ENCODE measurements around the gene KIF24.
A peak's percentile ranks its signal among the peaks of the same experiment; 100 is the strongest.
"Not testable (repeated sequence)": the region's sequence is repeated elsewhere in the genome, so short reads cannot be mapped to it uniquely, and the experiment has no call there.

Gene KIF24, protein sequence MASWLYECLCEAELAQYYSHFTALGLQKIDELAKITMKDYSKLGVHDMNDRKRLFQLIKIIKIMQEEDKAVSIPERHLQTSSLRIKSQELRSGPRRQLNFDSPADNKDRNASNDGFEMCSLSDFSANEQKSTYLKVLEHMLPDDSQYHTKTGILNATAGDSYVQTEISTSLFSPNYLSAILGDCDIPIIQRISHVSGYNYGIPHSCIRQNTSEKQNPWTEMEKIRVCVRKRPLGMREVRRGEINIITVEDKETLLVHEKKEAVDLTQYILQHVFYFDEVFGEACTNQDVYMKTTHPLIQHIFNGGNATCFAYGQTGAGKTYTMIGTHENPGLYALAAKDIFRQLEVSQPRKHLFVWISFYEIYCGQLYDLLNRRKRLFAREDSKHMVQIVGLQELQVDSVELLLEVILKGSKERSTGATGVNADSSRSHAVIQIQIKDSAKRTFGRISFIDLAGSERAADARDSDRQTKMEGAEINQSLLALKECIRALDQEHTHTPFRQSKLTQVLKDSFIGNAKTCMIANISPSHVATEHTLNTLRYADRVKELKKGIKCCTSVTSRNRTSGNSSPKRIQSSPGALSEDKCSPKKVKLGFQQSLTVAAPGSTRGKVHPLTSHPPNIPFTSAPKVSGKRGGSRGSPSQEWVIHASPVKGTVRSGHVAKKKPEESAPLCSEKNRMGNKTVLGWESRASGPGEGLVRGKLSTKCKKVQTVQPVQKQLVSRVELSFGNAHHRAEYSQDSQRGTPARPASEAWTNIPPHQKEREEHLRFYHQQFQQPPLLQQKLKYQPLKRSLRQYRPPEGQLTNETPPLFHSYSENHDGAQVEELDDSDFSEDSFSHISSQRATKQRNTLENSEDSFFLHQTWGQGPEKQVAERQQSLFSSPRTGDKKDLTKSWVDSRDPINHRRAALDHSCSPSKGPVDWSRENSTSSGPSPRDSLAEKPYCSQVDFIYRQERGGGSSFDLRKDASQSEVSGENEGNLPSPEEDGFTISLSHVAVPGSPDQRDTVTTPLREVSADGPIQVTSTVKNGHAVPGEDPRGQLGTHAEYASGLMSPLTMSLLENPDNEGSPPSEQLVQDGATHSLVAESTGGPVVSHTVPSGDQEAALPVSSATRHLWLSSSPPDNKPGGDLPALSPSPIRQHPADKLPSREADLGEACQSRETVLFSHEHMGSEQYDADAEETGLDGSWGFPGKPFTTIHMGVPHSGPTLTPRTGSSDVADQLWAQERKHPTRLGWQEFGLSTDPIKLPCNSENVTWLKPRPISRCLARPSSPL (N-terminal part only)

DNA sequence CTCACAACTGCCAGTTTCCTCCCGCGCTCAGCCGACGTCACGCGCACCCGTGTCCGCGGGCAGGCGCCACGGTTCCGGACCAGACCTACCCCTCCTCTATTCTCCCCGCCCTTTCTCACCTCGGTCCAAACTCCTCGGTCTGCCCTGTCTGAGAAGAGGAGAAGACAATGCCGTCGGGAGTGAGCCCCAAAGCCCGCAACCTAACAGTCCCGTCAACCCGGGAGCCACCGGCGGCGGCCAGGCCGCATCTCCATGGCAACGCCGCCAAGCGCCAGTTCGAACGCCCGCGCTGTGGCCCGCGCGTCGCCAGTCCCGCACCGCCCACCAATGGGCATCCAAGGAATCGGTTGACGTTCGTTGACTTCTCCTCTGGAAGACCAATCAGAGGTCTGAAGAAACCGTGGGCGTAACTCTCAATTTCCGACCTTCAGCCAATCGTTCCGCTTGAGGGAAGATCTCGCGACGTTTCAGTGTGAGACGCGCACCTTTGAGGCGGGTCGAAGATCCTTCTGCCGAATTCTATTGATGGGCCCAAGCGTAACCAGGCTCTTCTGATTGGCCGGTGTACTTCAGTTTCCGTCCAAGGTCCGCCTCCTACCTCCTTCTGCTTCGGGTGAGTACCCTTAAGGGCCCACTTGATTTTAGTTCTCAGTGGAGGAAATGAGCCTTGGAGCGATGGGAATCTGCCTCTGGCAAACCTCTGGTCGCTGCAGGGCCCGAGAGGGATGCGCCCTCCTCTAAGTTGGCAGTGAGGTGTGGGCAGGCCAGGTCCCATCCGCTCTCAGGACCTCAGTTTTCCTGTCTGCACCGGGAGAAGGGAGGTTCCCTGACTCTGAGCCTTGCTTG lies at the start of gene KIF24, which contains the start of gene NUDT2:
Gene KIF24 (minus strand): TSS at position 282 of the 846 bp plus-strand sequence. CDS start 17,922 bp downstream, outside the sequence.
Gene NUDT2 (plus strand): TSS at position 583 of the 846 bp plus-strand sequence. CDS start 9,471 bp downstream, outside the sequence.
- peak; percentile 99 for DNase-seq (ENCODE audit: low spot score)

DNA sequence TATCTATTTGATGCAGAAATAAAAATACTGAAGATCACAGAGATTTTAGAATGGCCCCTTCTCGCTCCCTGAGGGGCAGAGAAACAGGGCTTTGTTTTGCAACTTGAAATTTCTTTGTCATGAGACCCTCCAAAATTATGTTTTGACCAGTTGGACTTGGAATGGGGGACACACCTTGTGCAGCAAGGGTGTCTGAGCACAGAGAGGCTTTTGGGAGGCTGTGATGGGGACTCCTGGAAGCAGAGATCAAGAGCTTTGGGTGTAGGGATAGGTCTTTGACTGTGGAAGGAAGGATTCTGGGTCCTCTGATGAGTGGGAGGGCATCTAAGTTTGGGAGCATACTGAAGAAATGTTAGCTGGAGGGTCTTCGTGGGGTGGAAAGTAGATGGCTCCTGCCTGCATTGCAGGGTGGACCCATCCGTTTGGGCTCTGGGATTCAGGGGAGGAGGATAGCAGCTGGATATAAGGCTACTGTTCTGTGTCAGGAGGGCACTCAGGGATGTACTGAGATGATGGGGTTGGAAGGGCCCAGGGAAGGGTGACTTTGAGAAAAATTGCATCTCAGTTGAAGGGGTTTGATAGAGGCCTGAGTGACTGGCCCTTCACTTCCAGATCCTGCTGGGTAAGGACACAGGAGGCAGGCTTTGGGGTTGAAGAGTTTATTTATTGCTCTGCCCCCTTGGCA lies 49.5 kb upstream of the KIF24 start:
- DNase-seq (ENCODE audit: low spot score), result no peak

DNA sequence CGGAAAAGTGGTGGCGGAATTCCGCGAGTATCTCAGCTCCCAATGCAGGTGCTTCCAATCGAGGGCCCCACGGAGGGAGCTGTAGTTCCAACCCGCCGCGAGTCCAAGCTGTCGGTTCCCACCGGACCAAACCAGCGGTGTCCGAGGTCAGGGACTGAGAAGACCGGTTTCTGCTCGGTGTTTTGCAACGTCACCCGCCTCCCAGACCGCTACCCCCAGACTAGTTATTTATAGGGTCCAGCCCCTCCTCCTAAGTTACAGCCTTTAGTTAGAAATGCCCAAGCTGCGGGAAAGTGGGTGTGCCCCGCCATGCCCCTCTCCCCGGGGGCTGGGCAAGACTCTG lies 48.3 kb upstream of the KIF24 start:
- no peak for DNase-seq (ENCODE audit: low spot score)

DNA sequence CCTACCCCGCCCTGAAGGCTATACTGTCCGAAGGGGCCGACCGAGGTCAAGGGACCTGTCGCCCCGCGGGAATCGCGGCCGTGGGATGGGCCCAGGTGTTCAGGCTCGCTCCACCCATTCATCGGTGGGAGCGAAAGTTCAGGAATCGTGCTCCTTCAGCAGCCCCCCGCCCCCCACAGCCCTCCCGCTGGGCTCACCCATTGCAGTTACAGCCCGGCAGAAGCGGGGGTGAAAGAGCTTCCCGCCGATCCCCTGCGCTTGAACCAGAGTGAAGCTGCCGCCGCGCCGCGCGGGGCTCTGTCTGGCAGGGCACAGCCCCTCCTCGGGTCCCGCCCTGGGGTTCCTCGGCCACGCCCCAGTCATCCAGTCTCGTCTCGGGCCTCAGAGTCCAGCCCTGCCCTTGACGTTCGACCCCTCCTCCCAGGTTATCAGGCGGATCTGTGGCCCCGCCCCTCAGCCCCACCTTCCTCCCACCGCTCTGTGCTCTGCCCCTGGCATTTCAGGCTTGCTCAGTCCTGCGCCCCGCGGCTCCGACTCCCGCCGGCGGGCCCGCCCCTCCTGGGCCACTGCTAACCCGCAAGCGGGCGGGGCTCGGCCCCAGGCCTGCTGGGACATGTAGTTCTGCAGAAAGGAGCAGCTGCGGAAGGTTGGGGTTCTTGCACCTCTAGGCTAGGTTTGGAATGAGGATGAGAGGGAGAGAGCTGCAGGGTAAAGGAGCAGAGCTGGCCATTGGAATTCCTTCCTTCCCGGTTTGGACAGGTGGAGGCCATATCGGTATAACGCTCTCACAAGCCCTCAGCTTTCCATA lies 47.7 kb upstream of the KIF24 start, which contains the start of gene MYORG:
Gene MYORG (minus strand): TSS at position 303 of the 808 bp plus-strand sequence. CDS start 3,955 bp downstream, outside the sequence.
- DNase-seq (ENCODE audit: low spot score), result peak; percentile 95

DNA sequence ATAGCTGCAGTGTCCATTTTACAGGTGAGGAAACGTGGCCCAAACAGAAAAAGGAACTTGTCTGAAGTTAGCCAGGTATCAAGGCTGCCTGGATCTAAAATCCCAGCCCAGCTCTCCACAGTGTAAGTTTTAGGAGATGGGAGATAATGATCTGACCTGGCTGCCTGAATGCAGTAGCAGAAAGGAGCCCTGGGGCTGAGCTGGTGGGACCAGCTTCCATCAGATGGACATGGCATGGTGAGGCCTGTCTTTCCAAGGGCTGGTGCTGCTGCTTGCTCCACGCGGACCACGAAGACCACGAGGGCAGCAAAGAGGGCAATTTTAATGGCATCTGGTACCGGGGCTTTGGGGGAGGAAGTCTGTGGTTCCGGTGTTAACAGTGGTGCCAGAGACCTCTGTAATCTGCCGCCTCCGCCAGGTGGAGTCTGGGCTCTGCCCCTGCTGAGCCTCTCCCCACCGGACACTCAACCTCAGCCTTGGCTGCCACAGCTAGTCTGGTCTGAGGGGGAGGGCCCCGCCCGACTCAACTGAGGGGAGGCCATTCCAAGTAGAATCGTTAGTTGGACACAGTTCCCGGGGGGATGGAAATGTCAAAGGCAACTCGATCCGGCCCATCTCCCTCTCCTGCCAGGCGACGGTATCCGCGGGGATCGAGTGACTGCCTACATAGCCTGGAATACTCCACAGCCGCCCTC lies 47.0 kb upstream of the KIF24 start:
- peak; percentile 52 for DNase-seq (ENCODE audit: low spot score)

DNA sequence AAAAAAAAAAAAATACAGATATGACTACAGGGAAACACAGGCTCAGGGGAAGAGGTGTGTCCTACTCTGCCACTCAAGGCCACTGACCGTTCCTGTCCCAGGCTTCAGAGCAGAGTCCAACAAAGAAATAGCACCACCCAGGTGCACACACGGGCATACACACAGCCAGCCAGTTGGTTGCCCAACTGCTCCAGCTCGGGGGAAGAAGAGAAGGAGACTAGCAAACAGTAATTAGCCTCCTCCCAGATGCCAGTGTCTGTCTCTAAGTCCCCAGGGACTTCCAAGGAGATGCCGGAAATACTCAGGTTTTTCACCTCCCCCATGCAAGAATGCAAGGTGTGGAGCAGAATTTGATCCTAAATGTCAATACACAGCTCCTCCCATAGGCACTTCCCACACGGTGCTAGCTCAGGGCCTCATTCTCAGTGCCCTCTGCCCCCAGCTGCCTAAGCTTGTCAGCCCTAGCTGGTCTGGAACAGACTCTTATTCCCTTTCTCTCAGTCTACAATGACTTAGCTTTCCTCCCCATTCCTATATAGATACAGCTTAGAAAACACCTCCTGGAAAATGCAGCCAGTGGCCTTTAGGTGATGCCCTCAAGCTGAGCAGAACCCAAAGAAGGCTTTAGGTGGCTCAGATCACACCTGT lies 46.0 kb upstream of the KIF24 start:
- no peak for DNase-seq (ENCODE audit: low spot score)

DNA sequence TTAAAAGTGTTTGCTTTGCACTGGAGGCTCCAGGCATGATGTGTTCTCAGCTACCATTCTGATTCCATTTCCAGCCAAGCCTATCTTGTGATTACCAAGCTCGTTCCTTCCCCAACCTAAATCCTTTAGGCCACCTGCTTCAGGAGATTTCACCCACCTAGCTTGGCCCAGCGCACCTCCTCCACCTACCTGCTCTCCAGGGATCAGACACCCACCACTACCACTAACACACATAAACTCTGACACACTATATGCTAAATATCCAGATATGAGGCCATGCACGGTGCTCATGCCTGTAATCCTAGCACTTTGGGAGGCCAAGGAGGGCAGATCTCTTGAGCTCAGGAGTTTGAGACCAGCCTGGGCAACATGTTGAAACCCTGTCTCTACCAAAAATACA lies 45.3 kb upstream of the KIF24 start:
- DNase-seq (ENCODE audit: low spot score), result no peak

DNA sequence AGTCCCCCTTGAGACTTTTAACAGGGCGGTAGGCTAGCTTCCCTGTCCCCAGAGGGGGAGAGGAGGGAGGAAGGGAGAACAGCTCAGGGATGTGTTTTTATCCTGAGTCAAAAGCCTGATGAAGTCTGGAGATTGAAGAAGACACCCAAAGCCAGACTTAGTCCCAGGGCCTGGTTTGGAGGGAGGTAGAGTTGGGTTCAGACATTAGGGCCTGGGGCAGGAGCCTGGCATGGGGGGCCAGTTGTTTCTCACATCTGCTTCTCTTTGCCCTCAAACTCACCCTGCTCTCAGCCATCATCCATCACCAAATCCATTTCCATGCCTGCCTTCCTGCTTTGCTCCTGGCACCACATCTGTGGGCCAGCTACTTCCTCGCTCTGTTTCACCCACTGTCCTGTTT lies 44.7 kb upstream of the KIF24 start:
- no peak for DNase-seq (ENCODE audit: low spot score)

DNA sequence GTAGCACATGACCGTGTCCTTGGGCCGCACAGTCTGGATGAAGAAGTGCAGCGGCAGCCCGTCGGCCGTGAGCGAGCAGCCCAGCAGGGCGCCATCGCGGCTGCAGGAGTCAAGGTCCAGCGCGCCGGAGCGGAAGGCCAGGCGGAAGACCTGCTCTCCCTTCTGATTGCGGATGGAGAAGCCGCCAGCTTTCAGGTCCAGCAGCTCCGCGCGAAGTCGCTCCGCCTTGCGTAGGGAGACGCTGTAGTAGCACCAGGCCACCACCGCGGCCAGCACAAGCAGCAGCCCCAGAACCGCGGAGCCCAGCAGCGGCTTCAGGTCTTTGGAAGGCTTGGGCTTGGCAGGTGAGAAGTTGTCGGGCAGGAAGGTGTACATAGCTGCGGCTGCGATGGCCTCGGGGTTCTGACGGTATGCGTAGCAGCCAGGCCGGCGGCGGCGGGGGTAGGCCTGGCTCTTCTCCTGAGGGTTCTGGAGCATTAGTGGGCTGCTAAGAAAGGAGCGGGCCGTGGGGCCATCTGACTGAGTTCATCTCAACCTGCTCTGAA lies 43.5 kb upstream of the KIF24 start:
- no peak for DNase-seq (ENCODE audit: low spot score)

DNA sequence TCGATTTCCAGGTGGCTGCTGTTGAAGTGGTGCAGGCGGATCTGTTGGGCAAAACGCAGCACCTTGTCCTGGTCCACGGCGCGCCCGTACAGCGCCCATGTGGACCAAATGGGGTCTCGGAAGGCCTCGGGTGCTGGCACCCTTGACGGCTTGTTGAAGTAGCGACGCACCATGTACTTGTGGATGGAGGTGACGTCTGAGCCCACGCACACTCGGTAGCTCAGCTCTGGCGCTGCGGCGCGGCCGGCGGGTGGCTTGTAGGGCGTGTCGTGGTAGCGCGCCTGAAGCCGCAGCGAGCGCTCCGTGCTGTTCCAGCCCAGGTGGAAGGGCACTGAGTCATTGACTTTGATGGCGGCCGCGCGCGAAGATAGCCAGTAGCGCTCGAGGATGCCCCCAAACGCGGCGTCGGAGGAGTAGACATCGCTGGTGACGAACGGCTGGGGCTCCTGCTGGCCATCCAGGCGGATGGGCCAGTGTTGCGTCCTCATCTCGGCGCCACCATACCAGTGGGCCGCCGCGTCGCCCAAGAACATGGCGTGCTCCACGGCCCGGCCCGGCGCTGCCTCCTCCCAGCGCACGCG lies 42.9 kb upstream of the KIF24 start:
- DNase-seq (ENCODE audit: low spot score), result no peak

DNA sequence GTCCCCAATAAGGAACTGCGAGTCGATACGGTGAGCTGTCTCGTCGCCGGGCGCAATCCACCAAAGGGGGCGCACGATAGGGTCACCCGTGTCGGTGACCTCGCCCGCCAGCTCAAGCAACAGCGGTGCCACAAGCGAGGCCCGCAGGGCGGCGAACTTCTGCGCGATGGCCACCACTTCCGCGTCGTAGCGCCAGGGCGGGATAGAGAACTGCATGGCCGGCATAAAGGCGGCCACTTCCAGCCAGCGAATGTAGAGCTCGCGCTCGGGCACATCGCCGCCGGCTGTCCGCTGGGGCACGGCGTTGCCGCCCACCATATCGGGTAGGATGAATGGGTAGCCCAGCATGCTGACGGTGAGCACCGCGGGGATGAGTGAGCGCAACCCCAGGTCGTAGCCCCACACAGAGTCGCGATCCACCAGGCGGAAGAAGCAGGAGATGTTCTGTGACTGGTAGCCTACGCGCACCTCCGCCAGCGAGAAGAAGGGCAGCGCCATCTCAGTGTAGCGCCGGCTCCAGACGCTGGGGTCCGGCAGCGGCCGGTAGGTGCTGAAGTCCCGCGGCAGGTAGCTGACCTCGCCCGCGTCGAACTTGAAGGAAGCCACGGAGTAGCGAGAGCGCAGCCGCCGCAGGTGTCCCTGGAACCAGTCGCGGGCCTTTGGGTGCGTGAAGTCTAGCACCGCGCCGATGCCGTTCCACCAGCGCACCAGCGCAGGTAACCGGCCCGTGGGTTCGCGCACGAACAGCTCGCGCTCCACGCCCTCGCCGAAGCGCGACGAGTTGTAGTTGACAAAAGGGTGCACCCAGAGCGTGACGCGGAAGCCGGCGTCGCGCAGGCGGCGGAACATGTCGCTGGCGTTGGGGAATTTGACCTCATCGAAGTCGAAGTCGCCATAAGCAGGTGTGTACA lies 42.2 kb upstream of the KIF24 start:
- DNase-seq (ENCODE audit: low spot score), result no peak

DNA sequence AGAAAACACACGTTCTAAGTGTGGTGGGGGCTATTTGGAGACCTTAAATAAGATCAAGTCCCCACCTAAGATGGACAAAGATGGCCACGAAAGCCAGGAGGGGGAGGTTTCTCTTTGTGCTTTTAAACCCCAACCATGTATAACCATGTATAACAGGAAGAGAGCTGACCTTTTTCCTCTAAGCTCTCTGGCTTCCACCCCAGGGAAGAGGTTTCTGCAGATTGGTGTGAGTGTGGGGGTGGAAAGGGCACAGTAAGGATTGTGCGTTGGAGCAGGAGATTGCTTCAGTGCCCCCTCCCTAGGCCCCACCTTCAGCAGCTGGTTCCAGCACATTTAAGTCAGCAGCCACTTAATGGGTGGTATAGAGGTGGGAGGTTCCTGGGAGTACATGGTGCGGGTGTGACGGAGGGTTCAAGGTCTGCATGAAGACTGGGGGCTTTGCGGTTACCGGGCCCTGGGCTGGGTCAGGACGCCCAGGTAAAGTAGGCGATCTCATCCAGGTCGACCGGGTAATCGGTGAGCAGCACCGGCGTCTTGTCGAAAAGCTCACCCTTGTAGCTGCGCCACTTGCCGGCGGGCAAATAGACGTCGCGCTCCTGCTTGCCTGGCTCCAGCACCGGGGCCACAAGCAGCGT lies 41.4 kb upstream of the KIF24 start:
- DNase-seq (ENCODE audit: low spot score), result no peak

DNA sequence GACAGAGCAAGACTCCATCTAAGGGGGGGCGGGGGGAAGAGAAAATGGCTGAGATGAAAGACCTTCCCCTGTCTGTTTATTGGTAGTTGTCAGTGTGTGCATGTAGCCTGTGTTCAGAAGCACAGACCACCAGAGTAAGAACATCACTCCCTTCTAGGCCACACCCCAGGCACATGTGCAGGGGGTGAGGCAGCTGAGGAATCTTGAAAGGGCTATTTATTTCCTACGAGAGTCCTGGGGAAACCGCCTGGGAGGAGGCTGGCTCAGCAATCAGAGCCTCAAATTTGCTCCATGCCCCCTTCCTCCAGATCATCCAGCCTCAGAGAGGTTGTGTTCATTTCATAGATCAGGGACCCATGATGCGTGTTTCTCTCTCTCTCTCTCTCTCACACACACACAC lies 40.6 kb upstream of the KIF24 start:
- no peak for DNase-seq (ENCODE audit: low spot score)

DNA sequence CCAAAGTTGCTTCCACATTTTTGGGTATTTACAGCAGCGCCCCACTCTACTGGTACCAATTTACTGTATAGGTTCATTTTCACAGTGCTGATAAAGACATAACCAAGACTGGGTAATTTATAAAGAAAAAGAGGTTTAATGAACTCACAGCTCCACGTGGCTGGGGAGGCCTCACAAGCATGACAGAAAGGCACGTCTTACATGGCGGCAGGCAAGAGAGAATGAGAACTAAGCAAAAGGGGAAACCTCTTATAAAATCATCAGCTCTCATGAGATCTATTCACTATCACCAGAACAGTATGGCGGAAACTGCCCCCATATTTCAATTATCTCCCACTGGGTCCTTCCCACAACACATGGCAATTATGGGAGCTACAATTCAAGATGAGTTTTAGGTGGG lies 39.7 kb upstream of the KIF24 start:
- DNase-seq (ENCODE audit: low spot score), result not testable (repeated sequence)

DNA sequence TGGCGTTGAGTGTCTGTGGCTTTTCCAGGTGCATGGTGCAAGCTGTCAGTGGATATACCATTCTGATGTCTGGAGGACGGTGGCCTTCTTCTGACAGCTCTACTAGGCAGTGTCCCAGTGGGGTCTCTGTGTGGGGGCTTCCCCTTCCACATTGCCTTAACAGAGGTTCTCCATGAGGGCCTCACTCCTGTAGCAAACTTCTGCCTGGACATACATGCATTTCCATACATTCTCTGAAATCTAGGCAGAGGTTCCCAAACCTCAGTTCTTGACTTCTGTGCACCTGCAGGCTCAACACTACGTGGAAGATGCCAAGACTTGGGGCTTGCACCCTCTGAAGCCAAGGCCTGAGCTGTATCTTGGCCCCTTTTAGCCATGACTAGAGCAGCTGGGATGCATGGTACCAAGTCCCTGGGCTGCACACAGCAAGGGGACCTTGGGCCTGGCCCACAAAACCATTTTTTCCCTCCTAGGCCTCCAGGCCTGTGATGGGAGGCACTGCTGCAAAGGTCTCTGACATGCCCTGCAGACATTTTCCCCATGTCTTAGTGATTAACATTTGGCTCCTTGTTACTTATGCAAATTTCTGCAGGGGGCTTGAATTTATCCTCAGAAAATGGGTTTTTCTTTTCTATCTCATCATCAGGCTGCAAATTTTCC lies 38.8 kb upstream of the KIF24 start:
- DNase-seq (ENCODE audit: low spot score), result not testable (repeated sequence)

DNA sequence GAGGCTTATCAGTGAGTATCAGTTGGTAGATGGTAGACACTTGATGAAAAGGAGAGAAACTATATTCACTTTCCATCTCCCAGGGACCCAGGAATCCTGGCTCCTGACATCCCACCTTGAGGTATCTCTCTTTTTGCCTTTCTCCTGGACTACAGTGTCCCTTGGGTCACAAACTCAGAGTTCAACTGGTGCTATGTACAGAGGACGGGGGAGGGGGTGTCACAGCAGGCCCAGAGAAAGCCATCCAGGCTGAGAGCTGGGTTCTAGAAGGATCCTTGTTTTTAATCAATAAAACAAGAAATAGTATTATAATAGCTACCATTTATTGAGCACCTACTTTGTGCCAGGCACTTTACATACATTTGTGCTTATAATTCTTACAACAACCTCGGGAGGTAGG lies 37.3 kb upstream of the KIF24 start:
- DNase-seq (ENCODE audit: low spot score), result no peak
